ENCODE measurements around the gene XIRP2. TPM values are rescaled to one million over a fixed set of nuclear protein-coding genes. Genes with fewer than 3 reads are reported as not detected.

Gene XIRP2
- total and polyA plus RNA-seq, 2 of the 4 experiments (the other 2 are of a cell fraction), result 0.05 to 0.18 TPM

DNA sequence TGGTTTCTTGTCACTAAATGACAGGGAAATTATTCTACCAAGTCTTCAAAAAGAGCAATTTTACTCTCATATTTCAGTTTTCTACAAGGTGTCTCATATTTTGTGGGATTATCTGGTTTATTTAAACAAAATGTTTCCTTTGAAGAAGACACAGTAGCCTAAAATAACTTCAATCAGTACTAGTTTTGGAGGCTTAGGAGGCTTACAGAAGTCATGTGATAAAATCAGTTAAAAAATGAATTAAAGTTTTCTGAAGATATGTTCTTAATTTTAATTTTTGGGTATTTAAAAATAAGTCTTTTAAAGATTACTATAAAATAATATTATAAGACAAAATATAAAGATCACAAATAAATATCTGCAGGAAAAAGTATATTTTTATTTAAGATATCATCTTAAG is 95.9 kb downstream of the XIRP2 start:
- no peak overlapping the region for H2AK5ac ChIP-seq (ENCODE audit: low read depth, low read length)
- ChIA-PET POLR2A (ENCODE audit: unreplicated experiment) (no interaction called here), CTCF (no interaction called here)
- BruUV-seq (replicated peaks), result no TSS peak
- no peak overlapping the region for H2BK20ac ChIP-seq (ENCODE audit: low read depth, low read length)
- H2AFZ ChIP-seq (replicated peaks; ENCODE audit: low read length, poor library complexity), result no peak overlapping the region
- no peak overlapping the region for H3K14ac ChIP-seq (replicated peaks; ENCODE audit: low read depth, low read length)
- in situ Hi-C loops (cut with MboI; ENCODE audit: low sequenced_read_pairs) (no loop called here), intact Hi-C loops (cut with micrococcal nuclease) (no loop called here), dilution Hi-C loops (cut with HindIII; ENCODE audit: low sequenced_read_pairs, unreplicated experiment) (no loop called here)
- no peaks in the 10 kb centered on the region for H3K4me1 ChIP-seq (ENCODE audit: control insufficient read depth, insufficient read depth, low read length)
- no peak overlapping the region for H4K8ac ChIP-seq (ENCODE audit: low read depth in 2 of 2, low read length in 2 of 2)
- H3K18ac ChIP-seq (ENCODE audit: low read depth, low read length), result no peak overlapping the region
- H2BK15ac ChIP-seq (ENCODE audit: low read depth, low read length), result no peak overlapping the region
- no peaks in the 10 kb centered on the region for H3K27me3 ChIP-seq (ENCODE audit: control insufficient read depth, insufficient read depth, low read length)
- H2BK120ac ChIP-seq (ENCODE audit: low read depth, low read length), result no peak overlapping the region
- H4K5ac ChIP-seq (ENCODE audit: low read depth, low read length), result no peak overlapping the region
- no peak overlapping the region for H2AK9ac ChIP-seq (replicated peaks; ENCODE audit: low read depth, low read length, poor library complexity)
- H4K91ac ChIP-seq (ENCODE audit: insufficient read depth, low read depth, low read length), result no peak overlapping the region
- H3K9me3 ChIP-seq (ENCODE audit: control insufficient read depth, insufficient read depth, low read length), result no peaks in the 10 kb centered on the region
- H2BK5ac ChIP-seq (ENCODE audit: low read depth, low read length, poor library complexity, severe bottlenecking), result no peak overlapping the region
- TF ChIP-seq POLR2A (IDR thresholded peaks at IDR 0.05; ENCODE audit: low read depth, low read length) (no peak), RCOR1 (IDR thresholded peaks at IDR 0.05; ENCODE audit: insufficient replicate concordance, low read length) (no peak), CHD1 (IDR thresholded peaks at IDR 0.05; ENCODE audit: low read depth, low read length) (no peak), FOS (IDR thresholded peaks at IDR 0.05; ENCODE audit: low read depth, low read length) (no peak), NFE2L2 (IDR thresholded peaks at IDR 0.05; ENCODE audit: low read depth, low read length) (no peak), SMC3 (IDR thresholded peaks at IDR 0.05; ENCODE audit: low read depth, low read length) (no peak), CTCF (conservative IDR thresholded peaks at IDR 0.05; ENCODE audit: low read depth, low read length) (no peak), RFX5 (IDR thresholded peaks at IDR 0.05; ENCODE audit: low read depth, low read length) (no peak), BHLHE40 (IDR thresholded peaks at IDR 0.05; ENCODE audit: low read depth, low read length) (no peak), RAD21 (IDR thresholded peaks at IDR 0.05; ENCODE audit: low read length) (no peak), MAZ (IDR thresholded peaks at IDR 0.05; ENCODE audit: borderline replicate concordance, low read depth, low read length) (no peak), MXI1 (IDR thresholded peaks at IDR 0.05; ENCODE audit: borderline replicate concordance, low read depth, low read length) (no peak)
- TF ChIP-seq, protein P1, sequence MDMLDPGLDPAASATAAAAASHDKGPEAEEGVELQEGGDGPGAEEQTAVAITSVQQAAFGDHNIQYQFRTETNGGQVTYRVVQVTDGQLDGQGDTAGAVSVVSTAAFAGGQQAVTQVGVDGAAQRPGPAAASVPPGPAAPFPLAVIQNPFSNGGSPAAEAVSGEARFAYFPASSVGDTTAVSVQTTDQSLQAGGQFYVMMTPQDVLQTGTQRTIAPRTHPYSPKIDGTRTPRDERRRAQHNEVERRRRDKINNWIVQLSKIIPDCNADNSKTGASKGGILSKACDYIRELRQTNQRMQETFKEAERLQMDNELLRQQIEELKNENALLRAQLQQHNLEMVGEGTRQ (IDR thresholded peaks at IDR 0.05; ENCODE audit: low read depth, low read length), result no peak
- no peak overlapping the region for H3K56ac ChIP-seq (ENCODE audit: extremely low read depth, insufficient read depth, low read length)
- H3K27ac ChIP-seq (ENCODE audit: insufficient read depth, low read length), result no peak overlapping the region
- no peak overlapping the region for H3K4me3 ChIP-seq (ENCODE audit: insufficient read depth, low read depth, low read length)
- H4K20me1 ChIP-seq (ENCODE audit: insufficient read depth, low read length), result no peaks in the 10 kb centered on the region
- H3K9ac ChIP-seq (ENCODE audit: low read depth, low read length), result no peak overlapping the region
- H3K4me2 ChIP-seq (ENCODE audit: low read depth, low read length), result no peak overlapping the region
- H3K4ac ChIP-seq (ENCODE audit: low read depth, low read length), result no peak overlapping the region
- no peaks in the 10 kb centered on the region for H3K36me3 ChIP-seq (ENCODE audit: control insufficient read depth, insufficient read depth, low read length)
- H3K23ac ChIP-seq (ENCODE audit: low read depth, low read length), result no peak overlapping the region
- no peaks in the 10 kb centered on the region for H3K9me1 ChIP-seq (ENCODE audit: insufficient read depth, low read length)
- ATAC-seq (ENCODE audit: low read depth) (no peak), DNase-seq (no peak)
- H3K79me1 ChIP-seq (ENCODE audit: low read depth in 1 of 2, low read length in 2 of 2), result no peaks in the 10 kb centered on the region
